Colonic mucosa (tissue), 4 donors: ENCODE results near the gene ERO1A. TPM values are rescaled to one million over a fixed set of nuclear protein-coding genes. Genes with fewer than 3 reads are reported as not detected.

ENCODE experiments used
- DNase-seq: peaks from one replicate; pipeline ENCODE4 v3.0.0-alpha.2; 2020
- H3K27ac ChIP-seq: fragments of 200-600 bp; one replicate; pipeline ENCODE4 v1.8.0; 2021
- H3K27me3 ChIP-seq: fragments of 200-600 bp; one replicate; pipeline ENCODE4 v1.8.0; 2021
- H3K36me3 ChIP-seq: fragments of 200-600 bp; one replicate; pipeline ENCODE4 v1.8.0; 2021
- H3K4me1 ChIP-seq: fragments of 200-600 bp; one replicate; pipeline ENCODE4 v1.8.0; 2021; ENCODE audit warnings: mild to moderate bottlenecking
- H3K4me3 ChIP-seq: fragments of 200-600 bp; one replicate; pipeline ENCODE4 v1.8.0; 2021
- H3K9ac ChIP-seq, 2 donors: one replicate each; pipeline ENCODE4 v1.7.0; 2013; ENCODE audit warnings: control low read depth in 2 of 2, low read depth in 2 of 2, low read length in 2 of 2
- H3K9me3 ChIP-seq: fragments of 200-600 bp; one replicate; pipeline ENCODE4 v1.8.0; 2021
- intact Hi-C: fragments of 100-400 bp; cut with DNase I; formaldehyde crosslinking; loops from one replicate; pipeline ENCODE4 v1.14.1; 2022
- total RNA-seq, 2 donors: library from RNA; stranded (reverse); fragmentation: NEBNext Ultra II Directional in 1 of 2; extraction: Animal tissue kit (Norgen Biotek cat#: 25700) in 1 of 2; gene quantifications; one replicate each; pipeline ENCODE4 v1.2.1, GENCODE V29; 2021
- TF ChIP-seq, protein P1 (sequence below): fragments of 200-600 bp; IDR thresholded peaks from one replicate; pipeline ENCODE4 v1.8.0; 2022; ENCODE audit warnings: antibody characterized with exemption, mild to moderate bottlenecking
- donor health status: healthy.
- donor health status: DM: no; HTN: no; CAD: no.
- donor health status: DM: no; HTN: no; CAD: no.

ERO1A gene
- total RNA-seq, 2 donors from 2014 or later = 83.6 to 242 TPM

DNA sequence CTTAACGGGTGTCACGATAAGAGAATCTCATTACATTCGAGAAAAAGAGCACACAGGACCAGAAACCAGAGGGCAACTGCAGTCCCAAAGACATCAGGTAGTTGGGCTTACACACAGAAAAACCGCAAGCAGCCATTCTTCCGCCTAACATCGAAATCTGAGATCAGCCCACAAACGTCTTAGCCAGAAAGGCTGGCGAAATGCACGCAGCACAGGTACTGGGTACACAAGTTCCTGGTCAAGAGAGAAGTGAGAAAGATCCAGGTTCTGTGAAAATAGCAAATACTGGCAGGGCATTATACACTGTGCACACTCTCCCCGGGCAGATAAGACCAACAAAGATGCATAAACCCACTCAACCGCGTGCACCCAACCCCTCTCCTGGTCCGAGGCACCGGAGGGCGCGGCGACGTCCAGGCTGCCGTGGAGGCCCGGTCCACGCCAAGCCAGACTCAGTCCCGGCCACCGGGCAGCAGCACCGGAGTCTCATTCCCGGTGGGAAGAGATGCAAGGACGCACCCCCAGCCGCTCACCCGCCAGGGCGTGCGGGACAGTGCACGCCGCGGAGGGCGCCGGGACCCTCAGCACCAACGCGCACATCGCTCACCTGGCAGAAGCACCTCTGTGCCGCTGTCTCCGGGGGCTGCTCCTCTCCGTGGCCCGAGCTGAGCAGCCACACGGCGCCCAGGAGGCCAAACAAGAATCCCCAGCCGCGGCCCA lies 437 bp downstream of the ERO1A start:
- Histone ChIP-seq H3K27ac (peak overlapping the region; percentile 99), H3K9me3 (no peaks in the 10 kb centered on the region), H3K36me3 (no peaks in the 10 kb centered on the region), H3K4me1 (no peaks in the 10 kb centered on the region), H3K4me3 (peak overlapping the region; percentile 92), H3K27me3 (no peaks in the 10 kb centered on the region), H3K9ac (peak overlapping the region; percentile 94 to 100)
- TF ChIP-seq, protein P1, sequence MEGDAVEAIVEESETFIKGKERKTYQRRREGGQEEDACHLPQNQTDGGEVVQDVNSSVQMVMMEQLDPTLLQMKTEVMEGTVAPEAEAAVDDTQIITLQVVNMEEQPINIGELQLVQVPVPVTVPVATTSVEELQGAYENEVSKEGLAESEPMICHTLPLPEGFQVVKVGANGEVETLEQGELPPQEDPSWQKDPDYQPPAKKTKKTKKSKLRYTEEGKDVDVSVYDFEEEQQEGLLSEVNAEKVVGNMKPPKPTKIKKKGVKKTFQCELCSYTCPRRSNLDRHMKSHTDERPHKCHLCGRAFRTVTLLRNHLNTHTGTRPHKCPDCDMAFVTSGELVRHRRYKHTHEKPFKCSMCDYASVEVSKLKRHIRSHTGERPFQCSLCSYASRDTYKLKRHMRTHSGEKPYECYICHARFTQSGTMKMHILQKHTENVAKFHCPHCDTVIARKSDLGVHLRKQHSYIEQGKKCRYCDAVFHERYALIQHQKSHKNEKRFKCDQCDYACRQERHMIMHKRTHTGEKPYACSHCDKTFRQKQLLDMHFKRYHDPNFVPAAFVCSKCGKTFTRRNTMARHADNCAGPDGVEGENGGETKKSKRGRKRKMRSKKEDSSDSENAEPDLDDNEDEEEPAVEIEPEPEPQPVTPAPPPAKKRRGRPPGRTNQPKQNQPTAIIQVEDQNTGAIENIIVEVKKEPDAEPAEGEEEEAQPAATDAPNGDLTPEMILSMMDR = no peak
- peak; percentile 57 for DNase-seq
- intact Hi-C loops = loop anchor here (10.0 kb wide), 1 partner anchor 140 kb away; the partner anchor contains the start of genes GPR137C and TXNDC16

DNA sequence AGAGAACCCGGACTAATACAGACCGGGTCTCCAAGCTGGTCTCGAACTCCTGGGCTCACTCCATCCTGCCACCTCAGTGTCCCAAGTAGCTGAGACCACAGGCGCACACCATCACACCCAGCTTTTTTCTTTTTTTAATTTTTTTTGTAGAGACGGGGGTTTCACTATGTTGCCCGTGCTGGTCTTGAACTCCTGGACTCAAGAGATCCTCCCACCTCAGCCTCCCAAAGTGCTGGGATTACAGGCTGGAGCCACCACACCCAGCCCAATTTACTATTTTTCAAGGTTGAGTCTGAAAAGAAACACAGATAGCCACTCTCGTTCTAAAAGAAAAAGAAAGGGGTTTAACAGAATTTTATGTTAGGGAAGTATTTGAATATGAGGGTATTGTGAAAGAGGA lies 1.8 kb downstream of the ERO1A start:
- no peak overlapping the region for H3K4me3 ChIP-seq
- H3K27ac ChIP-seq = no peak overlapping the region
- H3K9ac ChIP-seq = no peak overlapping the region
- no peaks in the 10 kb centered on the region for H3K36me3 ChIP-seq
- TF ChIP-seq, protein P1 = no peak
- H3K4me1 ChIP-seq = no peaks in the 10 kb centered on the region
- no peaks in the 10 kb centered on the region for H3K27me3 ChIP-seq
- H3K9me3 ChIP-seq = no peaks in the 10 kb centered on the region
- intact Hi-C loops = loop anchor here (10.0 kb wide), 1 partner anchor 139 kb away; the partner anchor contains the start of genes GPR137C and TXNDC16
- DNase-seq = no peak

DNA sequence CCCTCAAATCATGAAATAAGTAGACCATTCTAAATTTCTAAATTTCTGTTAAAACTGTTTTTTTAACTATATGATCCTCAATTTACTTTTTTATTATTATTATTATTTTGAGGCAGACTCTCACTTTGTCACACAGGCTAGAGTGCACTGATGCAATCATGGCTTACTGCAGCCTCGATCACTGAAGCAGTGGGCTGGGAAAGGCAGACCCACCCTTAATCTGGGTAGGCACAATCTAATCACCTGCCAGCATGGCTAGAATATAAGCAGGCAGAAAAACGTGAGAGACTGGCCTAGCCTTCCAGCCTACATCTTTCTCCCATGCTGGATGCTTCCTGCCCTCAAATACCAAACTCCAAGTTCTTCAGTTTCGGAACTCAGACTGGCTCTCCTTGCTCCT lies 2.3 kb downstream of the ERO1A start:
- H3K36me3 ChIP-seq = no peaks in the 10 kb centered on the region
- no peak overlapping the region for H3K27ac ChIP-seq
- H3K4me1 ChIP-seq = no peaks in the 10 kb centered on the region
- no peak overlapping the region for H3K9ac ChIP-seq
- no peak for DNase-seq
- no peaks in the 10 kb centered on the region for H3K9me3 ChIP-seq
- no peak overlapping the region for H3K4me3 ChIP-seq
- H3K27me3 ChIP-seq = no peaks in the 10 kb centered on the region
- TF ChIP-seq, protein P1 = no peak
- intact Hi-C loops = loop anchor here (10.0 kb wide), 1 partner anchor 138 kb away; the partner anchor contains the start of genes GPR137C and TXNDC16

DNA sequence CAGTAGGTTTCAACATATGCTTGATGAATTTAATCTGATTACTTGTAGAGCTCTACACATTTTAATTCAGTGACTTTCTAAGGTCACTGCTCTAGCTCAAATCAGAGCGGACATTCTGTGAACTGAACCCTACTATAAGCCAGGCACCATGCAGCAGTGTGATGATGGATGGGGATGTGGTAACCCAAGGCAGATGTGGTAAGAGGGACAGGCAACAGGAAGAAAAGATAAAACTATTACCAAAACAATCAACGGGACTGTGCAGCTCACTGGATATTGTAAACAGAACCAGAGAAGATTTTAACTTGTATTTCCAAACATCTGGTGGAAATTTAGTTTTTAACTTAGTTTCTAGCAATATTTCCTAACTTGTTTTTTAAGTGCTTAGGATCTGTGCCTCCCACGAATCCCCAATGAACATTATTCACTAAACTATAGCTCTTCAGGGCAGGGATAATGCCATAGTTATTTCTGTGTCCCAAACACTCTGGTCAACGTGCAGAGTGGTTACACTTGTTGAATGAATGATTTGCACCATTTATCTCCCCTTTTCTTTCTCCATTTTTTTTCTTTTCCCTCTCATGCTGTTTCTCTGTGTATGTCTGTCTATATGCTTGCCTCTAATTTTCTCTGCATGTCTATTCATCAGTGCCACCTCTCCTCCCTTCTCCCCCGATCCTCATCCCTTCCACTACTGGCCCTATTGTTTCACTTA lies 3.0 kb downstream of the ERO1A start:
- DNase-seq = no peak
- intact Hi-C loops = loop anchor here (10.0 kb wide), 1 partner anchor 138 kb away; the partner anchor contains the start of genes GPR137C and TXNDC16

More for the DNA sequence above, 3.0 kb downstream of the ERO1A start:
- Histone ChIP-seq H3K4me1 (no peaks in the 10 kb centered on the region), H3K9ac (no peak overlapping the region), H3K27me3 (no peaks in the 10 kb centered on the region), H3K27ac (no peak overlapping the region), H3K4me3 (no peak overlapping the region), H3K9me3 (no peaks in the 10 kb centered on the region), H3K36me3 (no peaks in the 10 kb centered on the region)
- TF ChIP-seq, protein P1 = no peak
